ENCODE measurements around the gene KDM2B.
"Not testable (repeated sequence)": the region's sequence is repeated elsewhere in the genome, so short reads cannot be mapped to it uniquely, and the experiment has no call there.

Gene KDM2B

GRCh38 chr12:121499929-121500793 lies 80.7 kb downstream of the KDM2B start:
- peak; percentile 78 to 91 (median 83) for DNase-seq

DNA sequence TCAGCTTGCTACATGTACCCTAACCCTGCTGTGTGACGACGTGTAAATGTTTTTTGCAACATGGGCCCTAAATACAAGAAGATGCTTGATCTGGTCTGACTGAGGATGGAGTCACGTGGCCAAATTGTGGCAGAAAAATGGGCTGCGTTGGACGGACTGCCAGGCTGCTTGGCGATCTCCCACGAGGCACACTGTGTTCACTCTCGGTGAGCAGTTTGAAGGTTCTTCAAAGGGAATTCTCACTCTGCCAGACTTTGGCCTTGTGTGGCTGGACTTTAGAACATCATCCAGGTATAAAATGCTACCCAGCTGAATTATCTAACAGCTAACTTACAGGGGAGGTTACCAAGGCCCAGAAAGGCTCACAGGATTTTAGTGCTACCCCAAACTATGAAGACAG lies 85.1 kb downstream of the KDM2B start:
- no peak for DNase-seq

DNA sequence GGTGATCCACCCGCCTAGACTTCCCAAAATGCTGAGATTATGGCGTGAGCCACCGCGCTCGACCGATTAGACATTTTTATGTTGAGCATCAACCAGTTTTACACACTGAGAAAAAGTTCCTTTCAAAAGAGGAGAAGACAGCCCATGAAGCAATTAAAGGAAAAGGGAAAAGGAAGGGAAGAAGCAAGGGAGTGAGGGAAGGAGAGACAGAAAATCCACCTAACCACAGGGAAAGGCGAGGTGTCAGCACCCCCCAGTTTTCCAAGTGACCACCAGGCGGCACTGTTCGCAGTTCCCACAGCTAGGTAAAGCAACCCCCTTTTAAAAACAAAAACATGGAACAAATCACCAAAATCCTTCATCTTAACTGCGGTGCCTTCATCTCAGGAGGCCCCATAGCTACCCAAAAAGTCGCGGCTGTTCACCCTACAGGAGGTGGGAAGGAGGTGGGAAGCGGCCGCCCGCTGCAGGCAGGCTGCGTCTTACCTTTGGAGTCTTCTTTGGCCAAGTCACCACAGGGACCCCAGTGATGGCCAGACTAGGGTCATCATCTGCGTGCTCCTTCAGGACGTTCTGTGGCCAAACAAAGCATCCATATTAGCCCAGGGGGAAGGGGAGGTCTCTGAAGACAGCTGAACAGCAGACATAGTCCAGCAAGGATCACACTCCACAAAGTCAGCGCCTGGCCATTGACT lies 86.6 kb downstream of the KDM2B start:
- DNase-seq: peak; percentile 53 to 68 (median 54)

GRCh38 chr12:121490401-121491281 lies 90.2 kb downstream of the KDM2B start:
- no peak for DNase-seq

GRCh38 chr12:121489874-121490273 lies 90.9 kb downstream of the KDM2B start:
- DNase-seq: no peak

DNA sequence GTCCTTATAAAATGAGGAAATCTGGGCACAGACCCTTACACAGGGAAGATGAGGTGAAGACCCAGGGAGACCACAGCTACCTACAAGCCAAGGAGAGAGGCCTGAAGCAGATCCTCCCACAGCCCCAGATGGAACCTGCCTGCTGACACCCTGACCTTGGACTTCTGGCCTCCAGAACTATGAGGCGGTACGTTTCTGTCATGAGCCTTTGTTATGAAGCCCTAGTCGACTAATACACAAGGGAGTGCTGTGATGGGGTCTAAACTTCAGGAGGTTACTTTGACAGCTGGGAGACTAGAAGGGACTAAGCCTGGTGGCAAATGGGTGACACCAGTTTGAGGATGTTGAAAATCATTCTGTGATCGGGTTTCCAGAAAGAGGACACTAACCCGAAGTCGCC lies 95.9 kb downstream of the KDM2B start:
- no peak for DNase-seq

GRCh38 chr12:121484564-121484963 lies 96.3 kb downstream of the KDM2B start:
- not testable (repeated sequence) for DNase-seq

GRCh38 chr12:121483949-121484348 lies 96.9 kb downstream of the KDM2B start:
- no peak for DNase-seq

DNA sequence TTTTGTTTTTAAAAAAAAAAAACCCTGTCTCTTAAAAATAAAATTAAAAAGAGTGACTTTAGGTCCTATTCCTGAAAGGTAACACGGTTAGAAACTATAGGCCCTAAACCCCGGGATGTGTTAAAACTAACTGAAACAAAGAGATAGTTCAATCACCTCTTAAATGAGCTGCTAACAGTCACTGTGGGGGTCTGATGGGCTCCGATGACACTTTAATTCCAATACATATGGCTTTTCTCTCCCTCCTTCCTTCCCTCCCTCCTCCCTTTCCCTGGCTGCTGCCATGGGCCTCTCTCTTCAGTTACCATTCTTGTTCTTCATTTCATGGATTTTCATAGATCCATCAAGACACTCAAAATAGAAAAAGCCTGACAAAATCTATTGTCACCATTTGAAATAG lies 104.3 kb downstream of the KDM2B start:
- DNase-seq: no peak

DNA sequence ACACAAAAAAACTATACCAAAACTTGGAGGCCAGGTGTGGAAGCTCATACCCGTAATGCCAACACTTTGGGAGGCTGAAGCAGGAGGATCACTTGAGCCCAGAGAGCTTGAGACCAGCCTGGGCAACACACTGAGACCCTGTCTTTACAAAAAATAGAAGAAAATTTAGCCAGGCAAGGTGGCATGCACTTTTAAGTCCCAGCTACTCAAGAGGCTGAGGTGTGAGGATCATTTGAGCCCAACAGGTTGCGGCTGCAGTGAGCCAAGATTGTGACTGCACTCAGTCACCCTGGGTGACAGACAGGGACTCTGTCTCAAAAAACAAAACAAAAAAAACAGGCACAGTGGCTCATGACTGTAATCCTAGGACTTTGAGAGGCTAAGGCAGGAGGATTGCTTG lies 105.5 kb downstream of the KDM2B start:
- DNase-seq: no peak

DNA sequence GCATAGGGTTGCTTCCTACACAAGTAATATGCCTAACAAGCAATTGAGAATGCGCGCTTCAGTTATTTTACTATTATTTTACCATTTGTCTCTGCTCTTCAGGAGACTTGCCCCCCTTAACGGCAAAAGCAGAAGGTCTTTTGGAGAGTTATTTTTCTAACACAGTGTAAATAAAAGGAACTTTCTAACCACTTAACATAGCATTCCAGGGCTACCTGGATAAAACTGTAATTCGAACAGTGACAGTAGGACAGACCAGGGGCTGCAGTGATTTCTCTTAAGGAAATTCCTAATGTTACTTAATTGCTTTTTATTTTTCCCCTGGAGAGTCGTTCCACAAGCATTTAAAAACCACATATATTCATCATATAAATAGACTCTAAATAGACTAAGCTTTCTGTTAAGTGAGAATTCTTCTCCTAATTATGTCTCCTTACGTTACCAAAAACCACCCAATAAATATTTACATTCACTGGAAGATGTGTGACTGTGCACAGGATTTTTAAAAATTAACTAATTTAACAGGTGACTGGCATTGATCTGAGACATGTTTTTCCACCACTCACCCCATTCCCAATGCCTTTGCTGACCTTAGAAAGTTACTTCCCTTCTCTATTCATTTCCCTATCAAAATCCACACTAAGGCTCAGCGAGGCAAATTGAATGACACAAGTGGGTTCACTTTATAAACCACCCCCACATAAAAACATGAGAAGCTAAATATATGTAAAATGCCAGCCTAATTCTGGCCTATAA lies 108.5 kb downstream of the KDM2B start:
- no peak for DNase-seq

DNA sequence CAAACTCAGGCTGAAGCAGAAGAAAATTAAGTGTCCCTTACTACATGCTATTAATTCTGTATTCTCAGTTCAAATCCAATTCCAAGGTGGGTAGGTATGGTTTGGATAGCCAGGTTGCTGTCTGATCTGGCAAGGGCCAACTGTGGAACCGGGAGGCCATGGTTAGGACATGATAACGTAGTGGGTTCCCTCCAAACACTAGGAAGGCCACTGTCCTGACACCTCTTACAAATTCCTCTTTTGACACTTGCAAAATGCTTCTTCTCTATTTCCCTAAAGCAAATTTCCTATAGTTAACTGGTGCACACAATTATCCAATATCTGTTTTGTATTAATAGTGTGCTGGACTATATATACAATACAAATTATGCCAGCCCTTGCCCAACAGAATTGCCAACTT lies 110.1 kb downstream of the KDM2B start:
- DNase-seq: no peak

- DNase-seq: no peak
Observed at GRCh38 chr12:121468499-121468801, 112.4 kb downstream of the KDM2B start.

GRCh38 chr12:121467638-121468498 lies 113.0 kb downstream of the KDM2B start:
- peak in 1 of 3 donors; percentile 46 for DNase-seq

DNA sequence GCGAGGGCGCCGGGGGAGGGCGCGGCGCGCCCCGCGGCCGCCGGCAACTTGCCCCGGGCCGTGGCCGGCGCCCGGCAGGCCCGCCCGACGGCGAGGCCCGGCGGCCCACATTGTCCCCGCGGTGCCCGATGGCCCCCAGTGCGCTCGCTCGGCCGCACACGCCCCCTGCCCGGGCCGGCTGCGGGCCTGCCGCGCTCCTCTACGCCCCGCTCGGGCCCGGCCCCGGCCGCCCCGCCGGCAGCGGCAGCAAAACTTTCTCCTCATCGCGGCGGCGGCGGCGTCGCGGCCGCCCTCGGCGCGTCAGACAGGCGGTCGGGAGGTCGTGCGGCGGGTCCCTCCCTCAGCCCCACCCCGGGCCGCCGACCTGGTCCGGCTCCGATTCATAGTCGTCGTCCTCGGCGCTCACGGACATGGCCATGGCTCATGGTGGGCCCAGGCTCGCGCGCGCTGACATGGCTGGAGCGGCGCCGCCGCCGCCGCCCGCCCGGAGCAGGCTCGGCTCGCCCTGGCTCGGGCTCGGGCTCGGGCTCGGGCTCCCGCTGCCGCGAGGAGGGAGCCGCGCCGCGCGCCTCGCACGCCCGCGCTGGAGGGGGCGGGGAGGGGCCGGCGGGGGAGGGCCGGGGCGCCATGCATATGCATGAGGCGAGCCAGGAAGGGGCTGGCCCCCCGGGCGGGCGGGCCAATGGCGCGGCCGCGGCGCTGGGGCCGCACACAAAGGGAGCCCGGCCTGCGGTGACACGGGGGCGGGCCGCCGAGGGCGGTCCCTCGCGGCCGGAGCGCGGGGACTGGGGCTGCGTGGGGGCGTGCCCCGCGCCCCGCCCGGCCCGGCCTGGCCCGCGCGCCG lies 113.8 kb downstream of the KDM2B start:
- DNase-seq: peak; percentile 93 to 98 (median 96)

- peak; percentile 54 to 77 (median 58) for DNase-seq
Observed at GRCh38 chr12:121465921-121466793, 114.7 kb downstream of the KDM2B start.

GRCh38 chr12:121464331-121464730 lies 116.5 kb downstream of the KDM2B start:
- DNase-seq: no peak

DNA sequence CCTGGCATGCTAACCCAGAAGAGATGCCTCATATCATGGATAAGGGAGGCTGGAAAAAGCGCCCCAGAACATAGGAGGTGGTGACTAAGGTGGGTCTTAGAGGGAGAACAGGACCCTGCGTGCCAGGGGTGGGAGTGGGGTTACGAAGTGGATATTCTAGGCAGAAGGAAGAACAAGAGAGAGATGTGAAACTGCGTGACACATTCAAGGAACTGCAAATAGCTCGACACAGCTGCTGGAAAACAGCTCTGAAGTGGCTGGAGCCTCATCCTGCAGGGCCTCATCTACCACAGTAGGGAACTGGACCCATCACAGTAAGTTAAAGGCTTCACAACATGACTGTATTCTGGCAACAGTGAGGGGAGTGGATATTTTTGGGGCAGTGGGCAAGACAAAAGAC lies 119.8 kb downstream of the KDM2B start:
- peak; percentile 71 to 80 (median 80) for DNase-seq

- no peak for DNase-seq
Observed at GRCh38 chr12:121456551-121456950, 124.3 kb downstream of the KDM2B start.
